HEK293 (cell line): ENCODE measurements around the gene INHBA.

Experiments
- CTCF ChIA-PET: fragments of 350-600 bp; formaldehyde crosslinking; extraction: SDS; loops from one replicate; lab custom pipeline; 2021; ENCODE audit warnings: antibody characterized with exemption; lab: Yijun Ruan, JAX
- POLR2A ChIA-PET: fragments of 300-600 bp; formaldehyde crosslinking; extraction: SDS; loops from one replicate; lab custom pipeline; 2020; ENCODE audit warnings: antibody characterized with exemption, inconsistent platforms; lab: Yijun Ruan, JAX
- H3K27ac ChIP-seq: fragments of 200-500 bp; sonication (Bioruptor generic); 2 replicates; pipeline ENCODE4 v1.5.1; 2014; ENCODE audit warnings: low read depth, low read length, control low read depth, inconsistent platforms; ENCODE audit errors: extremely low read depth
- H3K36me3 ChIP-seq, 2 experiments: fragments of 200-500 bp in 1 of 2; sonication (Bioruptor generic) in 1 of 2; 1 replicate in 1 of 2; 2 replicates in 1 of 2; pipeline ENCODE4 v1.5.1; 2014 to 2017; ENCODE audit warnings: inconsistent platforms in 2 of 2, low read length in 2 of 2; ENCODE audit not compliant: control insufficient read depth in 2 of 2, insufficient read depth in 1 of 2
- H3K4me1 ChIP-seq: fragments of 200-500 bp; sonication (Bioruptor generic); 2 replicates; pipeline ENCODE4 v1.5.1; 2014; ENCODE audit warnings: mild to moderate bottlenecking, low read length, inconsistent platforms; ENCODE audit not compliant: control insufficient read depth, insufficient read depth
- H3K4me3 ChIP-seq: 2 replicates; pipeline ENCODE4 v1.5.1; 2011; ENCODE audit warnings: low read depth, mild to moderate bottlenecking, control low read depth, low read length, moderate library complexity
- H3K9me3 ChIP-seq: fragments of 200-500 bp; sonication (Bioruptor generic); 2 replicates; pipeline ENCODE4 v1.5.1; 2014; ENCODE audit warnings: low read depth, low read length, inconsistent platforms; ENCODE audit not compliant: control insufficient read depth, insufficient read depth
- BCL11A ChIP-seq: fragments of 450-650 bp; formaldehyde crosslinking; IDR thresholded peaks from 2 replicates; pipeline ENCODE4 v1.5.1; 2016; ENCODE audit warnings: low read depth, missing biosample characterization, missing genetic modification characterization
- HOXD13 ChIP-seq: sonication (generic); formaldehyde crosslinking; IDR thresholded peaks from 2 replicates; pipeline ENCODE4 v1.8.0; 2022; ENCODE audit warnings: missing genetic modification reagents, borderline replicate concordance
- IKZF3 ChIP-seq: fragments of 450-650 bp; IDR thresholded peaks from 2 replicates; pipeline ENCODE4 v1.5.0; 2018; ENCODE audit warnings: missing biosample characterization, mild to moderate bottlenecking, missing genetic modification characterization, moderate library complexity
- KLF8 ChIP-seq: fragments of 450-650 bp; formaldehyde crosslinking; IDR thresholded peaks from 2 replicates; pipeline ENCODE4 v1.5.1; 2016; ENCODE audit warnings: missing biosample characterization, missing genetic modification characterization
- YY2 ChIP-seq: fragments of 450-650 bp; formaldehyde crosslinking; IDR thresholded peaks from 2 replicates; pipeline ENCODE4 v1.5.1; 2016; ENCODE audit warnings: missing biosample characterization, missing genetic modification characterization
- ZBTB1 ChIP-seq: fragments of 450-650 bp; formaldehyde crosslinking; IDR thresholded peaks from 2 replicates; pipeline ENCODE4 v1.5.1; 2016; ENCODE audit warnings: missing biosample characterization, missing genetic modification characterization
- ZBTB48 ChIP-seq: fragments of 450-650 bp; formaldehyde crosslinking; IDR thresholded peaks from 2 replicates; pipeline ENCODE4 v1.5.1; 2016; ENCODE audit warnings: missing biosample characterization, missing genetic modification characterization
- ZBTB7A ChIP-seq: fragments of 450-650 bp; formaldehyde crosslinking; IDR thresholded peaks from 2 replicates; pipeline ENCODE4 v1.5.1; 2016; ENCODE audit warnings: low read depth, missing biosample characterization, missing genetic modification characterization
- ZFP37 ChIP-seq: fragments of 450-650 bp; formaldehyde crosslinking; IDR thresholded peaks from 2 replicates; pipeline ENCODE4 v1.5.1; 2016; ENCODE audit warnings: missing biosample characterization, missing genetic modification characterization
- ZNF112 ChIP-seq: fragments of 450-650 bp; formaldehyde crosslinking; IDR thresholded peaks from 2 replicates; pipeline ENCODE4 v1.5.0; 2017; ENCODE audit warnings: missing biosample characterization, missing genetic modification characterization
- ZNF184 ChIP-seq: fragments of 450-650 bp; IDR thresholded peaks from 2 replicates; pipeline ENCODE4 v1.5.1; 2018; ENCODE audit warnings: missing biosample characterization, mild to moderate bottlenecking, missing genetic modification characterization
- ZNF223 ChIP-seq: fragments of 450-650 bp; formaldehyde crosslinking; IDR thresholded peaks from 2 replicates; pipeline ENCODE4 v1.5.1; 2016; ENCODE audit warnings: missing biosample characterization, missing genetic modification characterization
- ZNF324 ChIP-seq: fragments of 450-650 bp; formaldehyde crosslinking; IDR thresholded peaks from 2 replicates; pipeline ENCODE4 v1.5.1; 2016; ENCODE audit warnings: missing biosample characterization, missing genetic modification characterization
- ZNF391 ChIP-seq: fragments of 450-650 bp; formaldehyde crosslinking; IDR thresholded peaks from 2 replicates; pipeline ENCODE4 v1.5.1; 2016; ENCODE audit warnings: low read depth, missing biosample characterization, missing genetic modification characterization, borderline replicate concordance
- ZNF433 ChIP-seq: fragments of 450-650 bp; formaldehyde crosslinking; IDR thresholded peaks from 2 replicates; pipeline ENCODE4 v1.5.1; 2016; ENCODE audit warnings: missing biosample characterization, missing genetic modification characterization, low read depth
- ZNF521 ChIP-seq: fragments of 450-650 bp; formaldehyde crosslinking; IDR thresholded peaks from 2 replicates; pipeline ENCODE4 v1.5.1; 2017; ENCODE audit warnings: missing biosample characterization, mild to moderate bottlenecking, missing genetic modification characterization
- ZNF585B ChIP-seq: fragments of 450-650 bp; formaldehyde crosslinking; IDR thresholded peaks from 2 replicates; pipeline ENCODE4 v1.5.1; 2016; ENCODE audit warnings: missing biosample characterization, missing genetic modification characterization
- ZNF621 ChIP-seq: fragments of 450-650 bp; formaldehyde crosslinking; IDR thresholded peaks from 2 replicates; pipeline ENCODE4 v1.5.1; 2017; ENCODE audit warnings: missing biosample characterization, missing genetic modification characterization
- ZNF626 ChIP-seq: fragments of 450-650 bp; sonication (Bioruptor Pico); formaldehyde crosslinking; IDR thresholded peaks from 2 replicates; pipeline ENCODE4 v1.5.1; 2018; ENCODE audit warnings: missing biosample characterization, missing genetic modification characterization, inconsistent platforms
- ZNF670 ChIP-seq: fragments of 450-650 bp; formaldehyde crosslinking; IDR thresholded peaks from 2 replicates; pipeline ENCODE4 v1.5.1; 2016; ENCODE audit warnings: missing biosample characterization, missing genetic modification characterization, low read depth
- TF ChIP-seq, protein P1 (sequence below): fragments of 450-650 bp; formaldehyde crosslinking; IDR thresholded peaks from 2 replicates; pipeline ENCODE4 v1.5.1; 2016; ENCODE audit warnings: missing biosample characterization, missing genetic modification characterization, low read depth
- TF ChIP-seq, protein P2 (sequence below): fragments of 450-650 bp; formaldehyde crosslinking; IDR thresholded peaks from 2 replicates; pipeline ENCODE4 v1.5.1; 2017; ENCODE audit warnings: missing biosample characterization, mild to moderate bottlenecking, missing genetic modification characterization, moderate library complexity

INHBA gene

DNA sequence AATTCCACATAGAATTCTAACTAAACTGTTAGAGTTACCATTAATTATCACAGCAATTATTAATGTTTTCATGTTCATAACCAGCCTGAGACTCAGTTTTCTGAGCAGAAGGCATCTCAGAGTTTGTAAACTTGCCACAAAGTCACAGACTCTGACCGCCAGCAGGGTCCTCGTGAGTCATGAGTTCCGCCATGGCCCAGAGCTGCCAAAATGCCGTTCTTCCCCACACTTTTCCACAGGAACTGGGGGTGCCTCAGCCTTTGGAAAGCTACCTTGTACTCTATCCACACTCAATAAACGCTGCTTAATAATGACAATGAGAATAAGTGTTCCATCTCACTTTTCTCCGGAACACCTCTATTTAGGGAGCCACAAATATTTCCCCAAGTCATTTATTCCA, 22.1 kb upstream of the INHBA start (continued):
- TF ChIP-seq, protein P1, sequence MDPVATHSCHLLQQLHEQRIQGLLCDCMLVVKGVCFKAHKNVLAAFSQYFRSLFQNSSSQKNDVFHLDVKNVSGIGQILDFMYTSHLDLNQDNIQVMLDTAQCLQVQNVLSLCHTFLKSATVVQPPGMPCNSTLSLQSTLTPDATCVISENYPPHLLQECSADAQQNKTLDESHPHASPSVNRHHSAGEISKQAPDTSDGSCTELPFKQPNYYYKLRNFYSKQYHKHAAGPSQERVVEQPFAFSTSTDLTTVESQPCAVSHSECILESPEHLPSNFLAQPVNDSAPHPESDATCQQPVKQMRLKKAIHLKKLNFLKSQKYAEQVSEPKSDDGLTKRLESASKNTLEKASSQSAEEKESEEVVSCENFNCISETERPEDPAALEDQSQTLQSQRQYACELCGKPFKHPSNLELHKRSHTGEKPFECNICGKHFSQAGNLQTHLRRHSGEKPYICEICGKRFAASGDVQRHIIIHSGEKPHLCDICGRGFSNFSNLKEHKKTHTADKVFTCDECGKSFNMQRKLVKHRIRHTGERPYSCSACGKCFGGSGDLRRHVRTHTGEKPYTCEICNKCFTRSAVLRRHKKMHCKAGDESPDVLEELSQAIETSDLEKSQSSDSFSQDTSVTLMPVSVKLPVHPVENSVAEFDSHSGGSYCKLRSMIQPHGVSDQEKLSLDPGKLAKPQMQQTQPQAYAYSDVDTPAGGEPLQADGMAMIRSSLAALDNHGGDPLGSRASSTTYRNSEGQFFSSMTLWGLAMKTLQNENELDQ (tag by site-specific recombination): no peak
- TF ChIP-seq, protein P2, sequence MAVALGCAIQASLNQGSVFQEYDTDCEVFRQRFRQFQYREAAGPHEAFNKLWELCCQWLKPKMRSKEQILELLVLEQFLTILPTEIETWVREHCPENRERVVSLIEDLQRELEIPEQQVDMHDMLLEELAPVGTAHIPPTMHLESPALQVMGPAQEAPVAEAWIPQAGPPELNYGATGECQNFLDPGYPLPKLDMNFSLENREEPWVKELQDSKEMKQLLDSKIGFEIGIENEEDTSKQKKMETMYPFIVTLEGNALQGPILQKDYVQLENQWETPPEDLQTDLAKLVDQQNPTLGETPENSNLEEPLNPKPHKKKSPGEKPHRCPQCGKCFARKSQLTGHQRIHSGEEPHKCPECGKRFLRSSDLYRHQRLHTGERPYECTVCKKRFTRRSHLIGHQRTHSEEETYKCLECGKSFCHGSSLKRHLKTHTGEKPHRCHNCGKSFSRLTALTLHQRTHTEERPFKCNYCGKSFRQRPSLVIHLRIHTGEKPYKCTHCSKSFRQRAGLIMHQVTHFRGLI (tag by site-specific recombination): no peak
- TF ChIP-seq ZNF184 (tag by site-specific recombination) (no peak), ZNF324 (tag by site-specific recombination) (no peak), HOXD13 (CRISPR knock-in tag) (no peak)

- no peak overlapping the region for H3K27ac ChIP-seq
- no peaks in the 10 kb centered on the region for H3K36me3 ChIP-seq
- TF ChIP-seq BCL11A (tag by site-specific recombination) (no peak), ZNF391 (no peak), ZNF223 (tag by site-specific recombination) (no peak), ZBTB1 (tag by site-specific recombination) (no peak), ZNF670 (tag by site-specific recombination) (no peak), KLF8 (tag by site-specific recombination) (no peak), ZNF585B (tag by site-specific recombination) (no peak), ZNF626 (tag by site-specific recombination) (no peak), ZNF621 (tag by site-specific recombination) (no peak), ZBTB7A (tag by site-specific recombination) (no peak), ZFP37 (tag by site-specific recombination) (no peak), IKZF3 (tag by site-specific recombination) (no peak), ZBTB48 (tag by site-specific recombination) (no peak), YY2 (tag by site-specific recombination) (no peak), ZNF433 (tag by site-specific recombination) (no peak), ZNF521 (tag by site-specific recombination) (no peak), ZNF112 (tag by site-specific recombination) (no peak)
- TF ChIP-seq, protein P2 (tag by site-specific recombination): no peak
- TF ChIP-seq, all 188 proteins: peak for 0
- CTCF ChIA-PET: no interaction called here
- POLR2A ChIA-PET: no interaction called here
- no peak overlapping the region for H3K4me3 ChIP-seq
- H3K4me1 ChIP-seq: no peaks in the 10 kb centered on the region
- H3K9me3 ChIP-seq: no peaks in the 10 kb centered on the region
These were observed 18.0 kb upstream of the INHBA start for GRCh38 chr7:41720886-41721285.
